HFFc6 (cell line): ENCODE results near the gene C17orf75. TPM values are rescaled to one million over a fixed set of nuclear protein-coding genes. Genes with fewer than 3 reads are reported as not detected.
"Not testable (repeated sequence)": the region's sequence is repeated elsewhere in the genome, so short reads cannot be mapped to it uniquely, and the experiment has no call there.

Source experiments
- DNase-seq: peaks from one replicate; pipeline ENCODE4 v3.0.0-alpha.2; 2018
- H3K27ac Mint-ChIP-seq: 2 replicates; pipeline ENCODE4 v1.8.0; 2020; ENCODE audit warnings: mild to moderate bottlenecking, mixed read lengths
- H3K27me3 Mint-ChIP-seq: 2 replicates; pipeline ENCODE4 v1.8.0; 2021; ENCODE audit warnings: mild to moderate bottlenecking, moderate library complexity, mixed read lengths; ENCODE audit not compliant: insufficient read depth
- H3K36me3 Mint-ChIP-seq: 2 replicates; pipeline ENCODE4 v1.8.0; 2021; ENCODE audit warnings: low read depth, mixed read lengths
- H3K4me1 Mint-ChIP-seq: 2 replicates; pipeline ENCODE4 v1.8.0; 2020; ENCODE audit warnings: low read depth, mixed read lengths
- H3K4me3 Mint-ChIP-seq: 2 replicates; pipeline ENCODE4 v1.8.0; 2020; ENCODE audit warnings: mild to moderate bottlenecking, moderate library complexity, mixed read lengths
- H3K9me3 Mint-ChIP-seq: 2 replicates; pipeline ENCODE4 v1.8.0; 2020; ENCODE audit warnings: mild to moderate bottlenecking, mixed read lengths
- CTCF ChIP-seq: fragments of 200-600 bp; sonication (generic); IDR thresholded peaks from 2 replicates; pipeline ENCODE4 v1.5.0; 2021; ENCODE audit warnings: antibody characterized with exemption, mild to moderate bottlenecking
- total RNA-seq, 6 experiments: library from RNA; stranded (reverse); fragmentation: NEBNext Ultra II Directional; extraction: Animal tissue kit (Norgen Biotek cat#: 25700); gene quantifications; 2 replicates in 1 of 6; 3 replicates in 5 of 6; pipeline ENCODE4 v1.2.3, GENCODE V29; 2021

The C17orf75 gene
- total RNA-seq, 6 experiments from 2014 or later: 16.4 to 25.9 (median 23.9) TPM

GRCh38 chr17:32357615-32358014 is 15.6 kb upstream of the C17orf75 start:
- TF ChIP-seq CTCF: no peak

GRCh38 chr17:32356750-32357149 is 14.8 kb upstream of the C17orf75 start:
- H3K27me3 Mint-ChIP-seq: peaks cover 4% of the 10 kb centered on the region; the same call in 1 of the 2 replicates
- peak overlapping the region; percentile 36; the same call in 1 of the 2 replicates for H3K4me3 Mint-ChIP-seq
- H3K36me3 Mint-ChIP-seq: peaks cover 40% of the 10 kb centered on the region; the same call in 1 of the 2 replicates
- H3K27ac Mint-ChIP-seq: 0 out of 2 replicates have a peak overlapping the region, but pooled peaks have one; percentile 31
- no peak for DNase-seq
- peaks cover 34% of the 10 kb centered on the region for H3K4me1 Mint-ChIP-seq
- TF ChIP-seq CTCF: no peak
- H3K9me3 Mint-ChIP-seq: no peaks in the 10 kb centered on the region

More at GRCh38 chr17:32357615-32358014, 15.6 kb upstream of the C17orf75 start:
- peaks cover 30% of the 10 kb centered on the region for H3K4me1 Mint-ChIP-seq
- H3K27ac Mint-ChIP-seq: no peak overlapping the region
- H3K9me3 Mint-ChIP-seq: no peaks in the 10 kb centered on the region
- H3K27me3 Mint-ChIP-seq: peaks cover 4% of the 10 kb centered on the region; the same call in 1 of the 2 replicates
- peaks cover 35% of the 10 kb centered on the region; the same call in 1 of the 2 replicates for H3K36me3 Mint-ChIP-seq
- no peak for DNase-seq
- H3K4me3 Mint-ChIP-seq: no peak overlapping the region

- no peak for TF ChIP-seq CTCF
- Mint-ChIP-seq H3K27ac (0 out of 2 replicates have a peak overlapping the region, but pooled peaks have one; percentile 31), H3K36me3 (peaks cover 44% of the 10 kb centered on the region), H3K4me1 (peaks cover 34% of the 10 kb centered on the region), H3K4me3 (peak overlapping the region; percentile 36; the same call in 1 of the 2 replicates), H3K27me3 (peaks cover 4% of the 10 kb centered on the region; the same call in 1 of the 2 replicates), H3K9me3 (no peaks in the 10 kb centered on the region)
- DNase-seq: no peak
These were observed 14.4 kb upstream of the C17orf75 start for GRCh38 chr17:32356378-32356743.

- H3K27me3 Mint-ChIP-seq: peaks cover 4% of the 10 kb centered on the region; the same call in 1 of the 2 replicates
- H3K4me3 Mint-ChIP-seq: peak overlapping the region; percentile 13
- H3K36me3 Mint-ChIP-seq: peaks cover 43% of the 10 kb centered on the region
- no peaks in the 10 kb centered on the region for H3K9me3 Mint-ChIP-seq
- TF ChIP-seq CTCF: no peak
- no peak for DNase-seq
- H3K27ac Mint-ChIP-seq: peak overlapping the region; percentile 52
- peaks cover 34% of the 10 kb centered on the region for H3K4me1 Mint-ChIP-seq
These were observed 13.8 kb upstream of the C17orf75 start for GRCh38 chr17:32355649-32356377.

GRCh38 chr17:32352734-32353133 is 10.8 kb upstream of the C17orf75 start:
- Mint-ChIP-seq H3K4me3 (peak overlapping the region; percentile 99), H3K4me1 (peaks cover 40% of the 10 kb centered on the region), H3K36me3 (peaks cover 56% of the 10 kb centered on the region)
- H3K27me3 Mint-ChIP-seq, DNase-seq, H3K27ac Mint-ChIP-seq, H3K9me3 Mint-ChIP-seq: not testable (repeated sequence)

- 0 out of 2 replicates have a peak, but pooled peaks have one; percentile 4 for TF ChIP-seq CTCF
- Mint-ChIP-seq H3K27me3 (no peaks in the 10 kb centered on the region; the same call in 1 of the 2 replicates), H3K27ac (peak overlapping the region; percentile 100), H3K9me3 (peaks cover 8% of the 10 kb centered on the region), H3K36me3 (peaks cover 50% of the 10 kb centered on the region), H3K4me1 (peaks cover 31% of the 10 kb centered on the region), H3K4me3 (peak overlapping the region; percentile 99)
- DNase-seq: peak; percentile 60
These were observed 8.9 kb upstream of the C17orf75 start for GRCh38 chr17:32350666-32351418.
